DMS114 treated with DMSO at 0.1 percent for 48 hours (cell line): Measurements from ENCODE around the gene SHQ1.
"Not testable (repeated sequence)": the region's sequence is repeated elsewhere in the genome, so short reads cannot be mapped to it uniquely, and the experiment has no call there.

Experiments
- DNase-seq: peaks from one replicate; lab custom pipeline; 2025; ENCODE audit not compliant: unreplicated experiment; lab: John Stamatoyannopoulos, UW

Gene SHQ1

DNA sequence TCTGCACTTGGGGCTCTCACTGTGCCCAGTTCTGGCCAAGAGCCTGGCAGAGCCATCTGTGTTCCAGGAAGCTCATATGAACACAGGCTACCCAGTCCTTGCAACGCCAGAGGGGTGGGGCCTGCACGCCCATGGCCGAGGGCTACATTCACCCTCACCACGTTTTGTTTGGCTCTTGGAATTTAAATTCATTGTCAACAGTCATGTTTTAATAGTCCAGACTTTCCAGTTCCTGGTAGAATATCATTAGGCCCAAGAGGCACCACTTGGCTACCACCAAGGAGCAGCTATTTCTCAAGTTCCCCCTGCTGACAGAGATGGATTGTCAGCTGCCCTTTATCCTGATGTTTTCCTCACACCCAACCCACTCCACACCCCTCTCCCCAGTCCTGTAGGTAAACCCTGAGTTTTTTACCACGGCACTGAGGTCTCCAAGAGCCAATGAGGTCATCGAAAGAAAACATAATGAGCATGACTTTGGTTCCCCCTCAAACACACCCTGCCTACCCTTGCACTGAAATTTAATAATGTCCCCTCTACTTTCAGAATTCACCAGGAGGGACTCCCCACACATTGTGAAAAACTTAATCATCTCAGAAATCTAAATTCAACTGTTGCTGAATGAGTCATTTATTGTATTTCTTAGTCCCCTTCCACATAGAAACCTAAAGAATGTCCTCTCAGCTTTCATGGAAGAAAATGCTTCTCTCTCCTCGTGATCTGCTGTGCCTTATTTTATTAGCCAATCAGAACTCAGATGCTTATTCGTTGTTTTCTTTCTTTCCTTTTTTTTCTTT is 125.1 kb downstream of the SHQ1 start:
- DNase-seq = no peak

DNA sequence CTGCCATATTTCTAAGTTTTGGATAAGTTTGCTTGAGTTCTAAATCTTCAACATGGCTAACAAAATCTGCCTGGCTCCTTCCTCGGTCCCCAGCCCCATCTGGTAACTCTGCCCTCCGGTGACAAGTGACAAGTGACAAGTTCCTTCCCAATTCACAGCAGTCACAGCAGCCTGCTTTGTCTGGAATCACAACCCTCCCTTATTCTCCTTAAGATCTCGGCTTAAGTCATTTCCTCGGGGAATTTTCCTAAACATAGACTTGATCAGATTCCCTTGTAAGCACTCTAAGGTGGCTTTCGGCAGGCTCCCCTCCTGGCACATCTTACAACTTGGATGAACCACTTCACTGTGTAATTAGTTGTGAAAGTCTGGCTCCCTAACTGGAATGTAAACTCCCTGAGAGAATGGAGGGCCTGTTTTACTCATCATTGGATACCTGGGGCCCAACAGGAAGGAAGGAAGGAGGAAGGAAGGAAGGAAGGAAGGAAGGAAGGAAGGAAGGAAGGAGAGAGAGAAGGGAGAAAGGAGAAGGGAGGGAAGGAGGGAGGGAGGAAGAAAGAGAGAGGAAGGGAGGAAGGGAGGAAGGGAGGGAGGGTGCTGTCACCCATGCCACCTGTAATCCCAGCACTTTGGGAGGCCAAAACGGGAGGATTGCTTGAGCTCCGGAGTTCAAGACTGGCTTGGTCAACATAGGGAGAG is 126.4 kb downstream of the SHQ1 start:
- no peak for DNase-seq

DNA sequence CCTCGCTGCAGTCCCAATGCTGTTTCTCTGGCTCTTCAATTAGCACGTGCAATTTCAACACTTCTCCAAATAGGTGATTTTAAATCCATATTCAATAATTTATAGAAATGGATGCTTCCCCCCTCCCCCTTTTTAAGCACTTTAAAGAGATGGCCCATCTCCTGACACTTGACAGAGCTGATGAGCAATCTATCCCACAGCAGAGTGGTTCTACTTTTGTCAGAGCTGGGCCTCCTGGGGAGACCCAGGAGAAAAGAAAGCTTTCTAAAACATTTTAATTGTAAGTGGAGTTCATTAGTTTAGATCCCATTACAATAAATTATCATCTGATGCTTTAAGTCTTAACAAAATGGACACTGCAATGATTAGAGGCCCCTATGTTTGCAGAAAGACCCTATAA is 127.7 kb downstream of the SHQ1 start:
- DNase-seq = no peak

DNA sequence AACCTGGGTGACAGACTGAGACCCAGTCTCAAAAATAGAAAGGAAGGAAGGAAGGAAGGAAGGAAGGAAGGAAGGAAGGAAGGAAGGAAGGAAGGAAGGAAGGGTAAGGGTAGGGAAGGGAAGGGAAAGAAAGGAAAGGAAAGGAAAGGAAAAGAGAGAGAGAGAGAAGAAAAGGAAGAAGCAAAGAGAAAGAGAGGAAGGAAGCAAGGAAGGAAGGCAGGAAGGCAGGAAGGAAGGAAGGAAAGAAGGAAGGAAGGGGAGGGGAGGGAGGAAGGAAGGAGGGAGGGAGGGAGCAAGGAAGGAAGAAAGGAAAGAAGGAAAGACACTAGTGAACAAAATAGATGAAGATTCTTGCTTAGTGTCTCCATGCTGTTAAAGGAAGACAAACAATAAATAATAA is 129.1 kb downstream of the SHQ1 start:
- no peak for DNase-seq

DNA sequence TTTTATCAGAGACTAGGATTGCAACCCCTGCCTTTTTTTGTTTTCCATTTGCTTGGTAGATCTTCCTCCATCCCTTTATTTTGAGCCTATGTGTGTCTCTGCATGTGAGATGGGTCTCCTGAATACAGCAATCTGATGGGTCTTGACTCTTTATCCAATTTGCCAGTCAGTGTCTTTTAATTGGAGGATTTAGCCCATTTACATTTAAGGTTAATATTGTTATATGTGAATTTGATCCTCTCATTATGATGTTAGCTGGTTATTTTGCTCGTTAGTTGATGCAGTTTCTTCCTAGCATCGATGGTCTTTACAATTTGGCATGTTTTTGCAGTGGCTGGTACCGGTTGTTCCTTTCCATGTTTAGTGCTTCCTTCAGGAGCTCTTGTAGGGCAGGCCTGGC is 134.1 kb downstream of the SHQ1 start:
- DNase-seq = not testable (repeated sequence)

DNA sequence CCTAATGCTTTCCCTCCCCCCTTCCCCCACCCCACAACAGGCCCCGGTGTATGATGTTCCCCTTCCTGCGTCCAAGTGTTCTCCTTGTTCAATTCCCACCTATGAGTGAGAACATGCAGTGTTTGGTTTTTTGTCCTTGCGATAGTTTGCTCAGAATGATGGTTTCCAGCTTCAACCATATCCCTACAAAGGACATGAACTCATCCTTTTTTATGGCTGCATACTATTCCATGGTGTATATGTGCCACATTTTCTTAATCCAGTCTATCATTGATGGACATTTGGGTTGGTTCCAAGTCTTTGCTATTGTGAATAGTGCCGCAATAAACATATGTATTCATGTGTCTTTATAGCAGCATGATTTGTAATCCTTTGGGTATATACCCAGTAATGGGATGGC is 137.8 kb downstream of the SHQ1 start:
- DNase-seq = not testable (repeated sequence)

DNA sequence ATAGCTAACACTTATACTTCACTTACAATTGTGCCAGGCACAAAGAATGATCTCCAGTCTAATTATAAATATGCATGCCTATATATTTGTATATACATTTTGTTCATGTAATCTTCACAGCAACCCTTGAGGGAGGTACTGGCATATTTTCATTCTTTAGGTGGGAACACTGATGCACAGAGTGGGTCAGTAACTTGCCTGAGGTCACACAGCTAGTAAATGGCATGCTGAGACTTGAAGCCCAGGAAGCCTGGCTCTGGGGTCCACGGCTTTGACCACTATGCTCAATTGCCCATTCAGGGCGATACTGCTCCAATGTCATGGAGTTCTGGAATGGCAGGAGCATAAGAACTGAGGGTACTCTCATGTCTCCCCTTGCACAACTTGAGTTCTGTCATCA is 139.8 kb downstream of the SHQ1 start:
- no peak for DNase-seq

DNA sequence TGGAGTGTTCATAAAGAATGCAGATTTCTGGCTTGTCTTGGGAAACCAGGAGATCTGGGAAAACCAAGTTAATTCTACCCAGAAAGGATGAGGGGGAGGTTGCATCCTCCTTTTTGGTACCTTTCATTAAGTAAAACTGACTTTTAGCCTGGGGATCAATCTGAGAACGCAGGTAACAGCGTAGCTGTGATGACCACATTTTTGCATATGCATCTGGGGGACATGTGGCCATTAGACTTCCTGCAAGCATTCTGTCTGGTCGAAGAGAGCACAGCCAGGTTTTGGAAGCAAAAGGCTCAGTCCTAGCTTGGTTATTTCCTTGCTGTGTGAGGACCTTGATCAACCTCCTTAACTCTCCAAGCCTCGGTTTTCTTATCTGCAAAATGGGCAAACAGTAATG is 145.2 kb downstream of the SHQ1 start:
- DNase-seq = no peak

DNA sequence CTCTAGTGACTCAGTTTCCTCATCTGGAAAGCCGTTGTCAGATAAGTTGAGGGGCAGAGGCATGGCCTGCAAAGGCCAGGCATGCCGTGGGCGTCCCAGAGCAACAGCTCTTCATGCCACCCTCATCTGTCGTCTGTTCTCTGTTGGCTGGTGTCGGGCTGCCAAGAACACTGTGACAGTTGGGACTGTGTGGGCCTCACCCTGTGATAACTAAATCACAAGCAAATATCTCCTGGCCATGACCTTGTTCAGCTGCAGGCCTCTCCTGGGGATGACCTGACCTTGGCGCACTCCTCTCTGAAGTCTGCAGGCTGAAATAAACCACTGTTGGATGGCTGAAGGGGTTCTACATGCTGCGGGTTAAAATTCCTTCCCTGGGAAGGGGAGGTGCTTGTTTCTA is 145.9 kb downstream of the SHQ1 start:
- no peak for DNase-seq

DNA sequence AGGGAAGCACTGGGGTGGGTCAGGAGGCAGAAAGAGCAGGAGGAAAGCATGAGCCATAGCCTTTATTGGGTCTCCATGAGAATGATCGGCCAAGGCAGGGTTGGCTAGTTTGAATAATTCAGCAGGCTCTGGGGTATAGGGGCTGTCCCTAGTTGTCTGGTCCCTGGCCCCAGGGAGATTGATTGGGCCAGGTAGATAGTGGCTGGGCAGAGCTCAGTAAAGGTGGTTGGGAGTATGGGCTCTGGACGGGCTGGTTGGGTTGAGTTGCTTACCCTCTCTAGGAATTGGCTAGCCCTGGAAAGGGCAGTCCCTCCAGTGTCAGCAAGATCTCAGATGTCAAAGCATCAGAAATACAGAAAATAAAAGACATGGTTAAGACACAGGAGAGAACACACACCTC is 148.1 kb downstream of the SHQ1 start:
- DNase-seq = no peak

DNA sequence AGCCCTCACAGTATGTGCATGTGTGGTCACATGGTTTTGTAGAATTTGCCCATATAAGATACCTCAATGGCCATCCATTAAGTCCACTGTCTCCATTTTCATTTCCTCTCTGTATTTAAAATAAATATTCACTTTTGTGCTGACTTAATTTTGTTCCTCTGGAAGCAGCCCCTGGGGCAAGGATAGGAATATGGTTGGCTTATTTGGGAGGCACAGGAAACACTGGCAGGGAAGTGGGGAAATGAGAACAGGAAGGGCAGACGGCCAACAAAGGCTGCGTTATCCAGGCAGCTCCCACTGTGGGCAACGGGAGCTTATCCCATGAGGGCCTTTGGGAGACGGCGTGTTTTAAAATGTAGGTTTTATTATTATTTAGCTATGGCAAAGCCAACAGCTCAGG is 148.6 kb downstream of the SHQ1 start:
- DNase-seq = no peak
